SJSA1 (cell line): Measurements from ENCODE around the gene GUCY1A2. TPM values are rescaled to one million over a fixed set of nuclear protein-coding genes. Genes with fewer than 3 reads are reported as not detected.

Source experiments
- DNase-seq, 2 experiments: peaks; one replicate each; pipeline ENCODE4 v3.0.0-alpha.2; 2015 to 2020; ENCODE audit warnings: low spot score in 2 of 2, low read depth in 1 of 2
- H3K27ac ChIP-seq: fragments of 250-450 bp; sonication (Bioruptor Pico); 2 replicates; pipeline ENCODE4 v1.5.1; 2020; ENCODE audit warnings: mild to moderate bottlenecking, moderate library complexity
- H3K27me3 ChIP-seq: fragments of 250-450 bp; sonication (Bioruptor Pico); replicated peaks from 2 replicates; pipeline ENCODE4 v1.5.1; 2020; ENCODE audit warnings: mild to moderate bottlenecking, moderate library complexity
- H3K36me3 ChIP-seq: fragments of 250-450 bp; sonication (Bioruptor Pico); 2 replicates; pipeline ENCODE4 v1.5.1; 2020; ENCODE audit warnings: mild to moderate bottlenecking
- H3K4me1 ChIP-seq: fragments of 250-450 bp; sonication (Bioruptor Pico); replicated peaks from 2 replicates; pipeline ENCODE4 v1.6.1; 2021; ENCODE audit warnings: mild to moderate bottlenecking
- H3K4me3 ChIP-seq: fragments of 250-450 bp; sonication (Bioruptor Pico); 2 replicates; pipeline ENCODE4 v1.5.1; 2020; ENCODE audit warnings: mild to moderate bottlenecking
- H3K9me3 ChIP-seq: fragments of 250-450 bp; sonication (Bioruptor Pico); replicated peaks from 2 replicates; pipeline ENCODE4 v1.5.1; 2020; ENCODE audit warnings: mild to moderate bottlenecking
- total RNA-seq: library from RNA; depleted of rRNA; stranded (reverse); fragments of >200 nt; shearing (Covaris generic); gene quantifications from 2 replicates; pipeline ENCODE4 v1.2.3, GENCODE V29; 2014

The GUCY1A2 gene
- total RNA-seq, 1 experiment from 2014 or later: 0.11 TPM

- H3K4me1 ChIP-seq: no peaks in the 10 kb centered on the region
- no peaks in the 10 kb centered on the region for H3K9me3 ChIP-seq
- no peak for DNase-seq
- H3K4me3 ChIP-seq: no peak overlapping the region
- H3K27me3 ChIP-seq: no peaks in the 10 kb centered on the region
- no peak overlapping the region for H3K27ac ChIP-seq
- no peaks in the 10 kb centered on the region for H3K36me3 ChIP-seq
Observed at GRCh38 chr11:106879832-106880546, 138.3 kb downstream of the GUCY1A2 start.

GRCh38 chr11:106879029-106879428, 139.2 kb downstream of the GUCY1A2 start:
- no peak overlapping the region for H3K27ac ChIP-seq
- H3K9me3 ChIP-seq: no peaks in the 10 kb centered on the region
- no peaks in the 10 kb centered on the region for H3K4me1 ChIP-seq
- no peaks in the 10 kb centered on the region for H3K27me3 ChIP-seq
- H3K36me3 ChIP-seq: no peaks in the 10 kb centered on the region
- no peak for DNase-seq
- H3K4me3 ChIP-seq: no peak overlapping the region

DNA sequence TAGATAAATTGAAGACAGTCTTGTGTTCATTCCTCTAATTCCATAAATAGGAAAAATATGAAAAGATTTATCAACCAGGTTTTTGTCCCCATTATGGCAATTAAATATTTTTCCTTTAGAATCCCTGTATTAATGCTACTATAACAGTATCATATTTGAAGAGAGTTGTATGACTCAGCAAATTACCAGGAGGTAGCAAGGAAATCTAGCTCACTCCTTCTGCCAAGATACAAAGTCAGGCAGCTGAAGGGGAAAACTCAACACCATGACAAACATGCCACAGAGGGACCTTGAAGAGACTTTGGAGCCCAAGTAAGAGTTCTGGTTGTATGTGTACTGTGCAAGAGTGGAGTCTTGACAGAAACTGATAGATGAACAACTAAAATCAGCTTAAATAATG, 143.3 kb downstream of the GUCY1A2 start:
- H3K4me1 ChIP-seq: no peaks in the 10 kb centered on the region
- H3K36me3 ChIP-seq: no peaks in the 10 kb centered on the region
- no peak for DNase-seq
- no peaks in the 10 kb centered on the region for H3K27me3 ChIP-seq
- H3K4me3 ChIP-seq: no peak overlapping the region
- H3K27ac ChIP-seq: no peak overlapping the region
- H3K9me3 ChIP-seq: no peaks in the 10 kb centered on the region

DNA sequence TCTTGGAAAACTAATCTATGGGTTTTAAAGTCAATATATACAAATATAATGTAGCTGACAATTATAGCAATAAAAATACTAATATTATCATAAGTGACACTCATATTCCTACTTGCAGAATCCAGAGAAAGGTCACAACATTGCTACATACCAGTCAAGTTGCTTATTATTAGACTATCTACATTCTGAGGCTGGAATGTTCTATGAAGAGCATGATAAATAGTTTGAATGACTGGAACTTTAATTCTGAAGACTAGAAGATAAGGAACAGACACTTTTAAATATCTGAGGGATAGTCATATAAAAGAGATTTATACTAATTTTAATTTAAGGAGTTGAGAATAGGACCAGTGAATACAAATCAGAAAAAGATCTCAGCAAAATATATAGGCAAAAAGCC, 146.0 kb downstream of the GUCY1A2 start:
- Histone ChIP-seq H3K9me3 (no peaks in the 10 kb centered on the region), H3K27ac (no peak overlapping the region), H3K4me1 (no peaks in the 10 kb centered on the region), H3K27me3 (no peaks in the 10 kb centered on the region), H3K36me3 (no peaks in the 10 kb centered on the region), H3K4me3 (no peak overlapping the region)
- DNase-seq: no peak

GRCh38 chr11:106858200-106858599, 160.1 kb downstream of the GUCY1A2 start:
- Histone ChIP-seq H3K9me3 (no peaks in the 10 kb centered on the region), H3K27ac (no peak overlapping the region), H3K4me3 (no peak overlapping the region), H3K36me3 (no peaks in the 10 kb centered on the region), H3K4me1 (no peaks in the 10 kb centered on the region), H3K27me3 (no peaks in the 10 kb centered on the region)
- DNase-seq: no peak

DNA sequence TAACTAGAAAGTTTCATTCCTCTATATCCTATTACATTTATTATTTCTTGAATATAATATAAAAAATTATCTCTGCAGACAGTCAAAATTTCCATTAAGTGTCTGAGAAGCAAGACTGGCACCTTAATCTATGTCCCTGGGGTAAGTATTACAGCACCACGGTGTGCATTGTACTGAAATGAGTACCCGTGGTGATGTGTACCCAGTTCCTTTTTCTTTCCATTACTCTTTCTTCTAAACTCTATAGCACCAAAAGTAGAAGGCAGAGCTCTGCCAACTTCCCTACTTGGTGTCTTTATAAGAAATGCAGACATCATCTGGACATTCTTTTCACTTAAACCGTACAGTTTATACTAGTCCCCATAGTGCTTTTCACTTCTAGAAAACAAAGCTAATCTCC, 161.7 kb downstream of the GUCY1A2 start:
- Histone ChIP-seq H3K27ac (no peak overlapping the region), H3K4me3 (no peak overlapping the region), H3K27me3 (no peaks in the 10 kb centered on the region), H3K4me1 (no peaks in the 10 kb centered on the region), H3K9me3 (no peaks in the 10 kb centered on the region), H3K36me3 (no peaks in the 10 kb centered on the region)
- DNase-seq: no peak

DNA sequence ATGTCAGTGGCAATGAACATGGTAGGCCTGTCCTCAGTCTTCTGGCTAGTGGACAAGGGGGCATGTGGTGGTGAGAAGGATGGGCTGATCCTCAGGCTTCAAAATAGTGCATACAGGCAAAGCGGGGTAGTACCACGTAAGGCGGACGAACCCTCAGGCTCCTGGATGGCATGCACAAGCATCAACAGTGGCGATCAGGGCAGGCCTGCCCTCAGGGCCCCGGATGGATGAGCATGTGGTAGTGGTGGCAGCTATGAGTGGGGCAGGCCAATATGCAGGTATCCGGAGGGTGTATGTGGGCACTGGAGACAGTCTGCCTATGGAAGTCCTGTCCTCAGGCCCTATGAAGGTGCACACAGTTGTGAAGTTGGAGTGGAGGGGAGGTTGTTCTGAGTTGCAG, 163.8 kb downstream of the GUCY1A2 start:
- Histone ChIP-seq H3K36me3 (no peaks in the 10 kb centered on the region), H3K27ac (no peak overlapping the region), H3K4me3 (no peak overlapping the region), H3K27me3 (no peaks in the 10 kb centered on the region), H3K9me3 (no peaks in the 10 kb centered on the region), H3K4me1 (no peaks in the 10 kb centered on the region)
- no peak for DNase-seq

- no peaks in the 10 kb centered on the region for H3K4me1 ChIP-seq
- DNase-seq: no peak
- no peaks in the 10 kb centered on the region for H3K36me3 ChIP-seq
- H3K27me3 ChIP-seq: no peaks in the 10 kb centered on the region
- no peak overlapping the region for H3K4me3 ChIP-seq
- H3K9me3 ChIP-seq: no peaks in the 10 kb centered on the region
- H3K27ac ChIP-seq: no peak overlapping the region
Observed at GRCh38 chr11:106853850-106854401, 164.3 kb downstream of the GUCY1A2 start.

GRCh38 chr11:106852779-106853178, 165.5 kb downstream of the GUCY1A2 start:
- no peaks in the 10 kb centered on the region for H3K36me3 ChIP-seq
- H3K27ac ChIP-seq: no peak overlapping the region
- DNase-seq: no peak
- no peaks in the 10 kb centered on the region for H3K4me1 ChIP-seq
- no peaks in the 10 kb centered on the region for H3K27me3 ChIP-seq
- H3K9me3 ChIP-seq: no peaks in the 10 kb centered on the region
- H3K4me3 ChIP-seq: no peak overlapping the region

DNA sequence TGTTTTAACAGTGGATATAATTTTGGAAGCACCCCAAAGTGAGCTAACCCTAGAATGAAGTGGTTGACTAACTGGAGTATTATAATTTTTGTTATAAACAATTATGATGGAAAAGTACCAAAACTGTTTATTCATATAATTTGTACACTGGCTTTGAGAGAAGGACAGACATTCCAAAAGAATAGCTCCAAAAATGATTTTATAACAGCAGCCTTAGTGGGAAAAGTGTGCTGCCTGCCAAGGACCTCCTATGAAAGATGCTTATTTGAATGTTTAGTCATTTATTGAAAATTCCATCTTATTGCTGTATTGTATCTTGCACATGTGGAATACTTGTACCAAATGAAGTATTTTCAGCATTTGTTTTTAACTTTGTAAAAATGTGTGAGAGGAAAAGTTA, 169.8 kb downstream of the GUCY1A2 start:
- no peaks in the 10 kb centered on the region for H3K4me1 ChIP-seq
- no peaks in the 10 kb centered on the region for H3K9me3 ChIP-seq
- H3K27ac ChIP-seq: no peak overlapping the region

DNA sequence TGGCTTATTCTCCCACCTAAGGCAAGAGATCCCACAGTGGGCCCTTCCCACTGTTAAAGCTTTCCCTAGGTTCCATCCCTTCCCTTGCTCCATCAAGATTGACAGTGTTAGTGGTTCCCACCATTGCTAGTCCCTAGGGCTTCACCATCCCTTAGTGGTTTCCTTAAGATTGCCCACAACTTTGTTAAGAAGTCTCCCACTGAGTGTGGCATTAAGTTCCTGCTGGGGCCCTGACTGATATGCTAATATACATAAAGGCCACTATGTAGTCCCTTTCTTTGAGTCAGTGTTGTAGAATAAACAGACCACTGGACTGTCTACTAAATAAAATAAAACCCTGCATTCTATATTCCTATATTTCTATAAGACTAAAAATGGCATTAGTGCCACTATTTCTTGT, 176.1 kb downstream of the GUCY1A2 start:
- H3K9me3 ChIP-seq: no peaks in the 10 kb centered on the region
- no peaks in the 10 kb centered on the region for H3K36me3 ChIP-seq
- H3K27ac ChIP-seq: no peak overlapping the region
- DNase-seq: no peak
- H3K4me1 ChIP-seq: no peaks in the 10 kb centered on the region
- H3K4me3 ChIP-seq: no peak overlapping the region
- H3K27me3 ChIP-seq: no peaks in the 10 kb centered on the region

More for the DNA sequence above, 169.8 kb downstream of the GUCY1A2 start:
- H3K4me3 ChIP-seq: no peak overlapping the region
- no peak for DNase-seq
- no peaks in the 10 kb centered on the region for H3K36me3 ChIP-seq
- H3K27me3 ChIP-seq: no peaks in the 10 kb centered on the region

DNA sequence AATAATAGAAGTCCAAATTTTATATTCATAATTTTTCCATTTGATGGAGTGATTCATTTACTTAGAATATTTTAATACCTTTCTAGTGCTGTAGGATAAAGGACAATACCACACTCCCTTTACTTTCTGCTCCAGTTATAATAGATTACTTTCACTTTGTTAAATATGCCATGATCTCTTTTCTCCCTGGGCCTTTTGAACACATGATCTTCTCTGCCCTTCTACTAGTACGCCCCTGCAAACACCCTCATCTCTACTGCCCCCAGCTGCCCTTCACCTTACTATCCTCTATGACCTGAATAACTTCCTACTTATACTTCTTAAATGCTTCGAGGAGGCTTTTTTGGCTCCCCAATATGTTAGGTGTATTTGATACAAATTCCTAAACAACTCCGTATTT, 177.3 kb downstream of the GUCY1A2 start:
- Histone ChIP-seq H3K27ac (no peak overlapping the region), H3K9me3 (no peaks in the 10 kb centered on the region), H3K4me1 (no peaks in the 10 kb centered on the region), H3K36me3 (no peaks in the 10 kb centered on the region), H3K27me3 (no peaks in the 10 kb centered on the region), H3K4me3 (no peak overlapping the region)
- DNase-seq: no peak

DNA sequence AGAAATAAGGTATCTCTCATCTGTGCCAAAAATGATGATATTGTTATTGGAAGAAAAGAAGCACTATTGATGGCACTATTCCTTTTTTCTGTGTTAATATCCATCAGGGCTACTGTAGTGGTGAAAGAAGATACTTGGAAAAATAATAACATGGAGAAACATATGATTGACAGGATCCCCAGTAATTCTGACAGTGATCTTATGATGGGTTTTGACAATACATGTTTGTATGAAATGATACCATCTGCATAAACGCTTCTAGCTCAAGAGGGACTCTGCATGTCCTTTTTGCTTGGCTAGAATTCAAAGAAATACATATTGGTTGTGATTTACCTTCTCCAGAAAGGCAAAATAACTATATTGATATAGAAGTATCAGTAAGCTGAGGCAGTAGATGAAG, 178.1 kb downstream of the GUCY1A2 start:
- Histone ChIP-seq H3K4me1 (no peaks in the 10 kb centered on the region), H3K27ac (no peak overlapping the region), H3K36me3 (no peaks in the 10 kb centered on the region), H3K9me3 (no peaks in the 10 kb centered on the region), H3K4me3 (no peak overlapping the region), H3K27me3 (no peaks in the 10 kb centered on the region)
- DNase-seq: no peak

DNA sequence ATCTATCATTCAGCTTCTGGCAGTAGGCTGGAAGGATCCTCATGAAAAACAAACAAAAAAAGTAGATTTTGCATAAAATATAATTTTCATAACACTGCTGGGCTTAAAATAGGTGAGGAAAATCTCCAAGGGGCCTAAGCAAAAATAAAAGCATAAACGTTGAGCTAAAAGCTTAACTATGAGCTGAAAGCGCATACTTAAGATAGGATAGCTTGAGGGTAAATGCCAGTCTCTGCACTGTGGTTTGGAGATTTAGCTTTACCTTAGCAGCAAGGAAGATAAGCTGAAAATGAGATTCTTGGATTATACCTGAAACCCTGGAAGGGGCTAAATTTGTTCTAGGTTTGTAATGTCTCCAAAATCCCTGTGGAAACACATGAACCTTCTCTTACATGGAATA, 183.7 kb downstream of the GUCY1A2 start:
- Histone ChIP-seq H3K4me1 (no peaks in the 10 kb centered on the region), H3K27me3 (no peaks in the 10 kb centered on the region), H3K36me3 (no peaks in the 10 kb centered on the region), H3K9me3 (no peaks in the 10 kb centered on the region), H3K27ac (no peak overlapping the region), H3K4me3 (no peak overlapping the region)
- DNase-seq: no peak

DNA sequence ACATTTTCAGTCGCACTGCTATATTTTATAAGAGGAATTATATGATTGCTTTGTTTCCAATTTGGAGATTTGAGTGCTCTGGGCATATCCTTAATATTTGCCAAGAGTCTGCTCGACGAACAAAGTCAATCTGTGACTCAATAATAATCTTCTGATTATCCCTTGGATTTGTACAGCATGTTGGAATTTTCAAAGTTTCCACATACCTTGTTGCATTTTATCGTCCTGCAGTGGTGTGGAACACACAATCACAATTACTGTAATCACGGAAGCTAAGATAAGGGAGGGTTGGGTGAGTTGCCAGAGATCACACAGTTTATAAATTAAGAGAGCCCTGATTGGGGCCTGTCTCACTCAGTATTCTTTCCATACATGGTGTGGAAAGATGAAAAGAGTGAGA, 189.3 kb downstream of the GUCY1A2 start:
- no peak for DNase-seq
- no peaks in the 10 kb centered on the region for H3K4me1 ChIP-seq
- H3K9me3 ChIP-seq: no peaks in the 10 kb centered on the region
- no peak overlapping the region for H3K27ac ChIP-seq
- no peak overlapping the region for H3K4me3 ChIP-seq
- H3K27me3 ChIP-seq: no peaks in the 10 kb centered on the region
- no peaks in the 10 kb centered on the region for H3K36me3 ChIP-seq
